Measurements from ENCODE around the gene EML3. TPM values are rescaled to one million over a fixed set of nuclear protein-coding genes. Genes with fewer than 3 reads are reported as not detected.

Gene EML3
- total and polyA plus RNA-seq, 2 of the 8 experiments (the other 6 are each of a cell fraction or from before 2014, with no cell fraction given) = 19.2 to 29.9 TPM

- TF ChIP-seq GABPA (IDR thresholded peaks at IDR 0.05; ENCODE audit: borderline replicate concordance, insufficient read depth, low read length) (no peak), YY1 (IDR thresholded peaks at IDR 0.05; ENCODE audit: low read depth, low read length) (no peak), POU5F1 (IDR thresholded peaks at IDR 0.05; ENCODE audit: low read depth, low read length) (no peak), KDM1A (IDR thresholded peaks at IDR 0.05; ENCODE audit: borderline replicate concordance, low read length) (no peak), CBX8 (IDR thresholded peaks at IDR 0.05; ENCODE audit: borderline replicate concordance, low read depth, low read length) (no peak)
These were observed 35.8 kb upstream of the EML3 start (continued) for GRCh38 chr11:62648185-62648966.
